ENCODE results near the gene CTSV.
"Not testable (repeated sequence)": the region's sequence is repeated elsewhere in the genome, so short reads cannot be mapped to it uniquely, and the experiment has no call there.

GRCh38 chr9:97013151-97014132, 25.5 kb downstream of the CTSV start:
- TF ChIP-seq, protein P1, sequence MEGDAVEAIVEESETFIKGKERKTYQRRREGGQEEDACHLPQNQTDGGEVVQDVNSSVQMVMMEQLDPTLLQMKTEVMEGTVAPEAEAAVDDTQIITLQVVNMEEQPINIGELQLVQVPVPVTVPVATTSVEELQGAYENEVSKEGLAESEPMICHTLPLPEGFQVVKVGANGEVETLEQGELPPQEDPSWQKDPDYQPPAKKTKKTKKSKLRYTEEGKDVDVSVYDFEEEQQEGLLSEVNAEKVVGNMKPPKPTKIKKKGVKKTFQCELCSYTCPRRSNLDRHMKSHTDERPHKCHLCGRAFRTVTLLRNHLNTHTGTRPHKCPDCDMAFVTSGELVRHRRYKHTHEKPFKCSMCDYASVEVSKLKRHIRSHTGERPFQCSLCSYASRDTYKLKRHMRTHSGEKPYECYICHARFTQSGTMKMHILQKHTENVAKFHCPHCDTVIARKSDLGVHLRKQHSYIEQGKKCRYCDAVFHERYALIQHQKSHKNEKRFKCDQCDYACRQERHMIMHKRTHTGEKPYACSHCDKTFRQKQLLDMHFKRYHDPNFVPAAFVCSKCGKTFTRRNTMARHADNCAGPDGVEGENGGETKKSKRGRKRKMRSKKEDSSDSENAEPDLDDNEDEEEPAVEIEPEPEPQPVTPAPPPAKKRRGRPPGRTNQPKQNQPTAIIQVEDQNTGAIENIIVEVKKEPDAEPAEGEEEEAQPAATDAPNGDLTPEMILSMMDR (IDR thresholded peaks at IDR 0.05): not testable (repeated sequence)
- TF ChIP-seq ZFX (IDR thresholded peaks at IDR 0.05; ENCODE audit: borderline replicate concordance): not testable (repeated sequence)

Data from 22Rv1 (cell line).